Mammary epithelial cell (primary cell): Measurements from ENCODE around the gene TRIM22.

Experiments
- EZH2 ChIP-seq: IDR thresholded peaks from 2 replicates; pipeline ENCODE4 v1.6.1; 2012; ENCODE audit warnings: low read length, inconsistent platforms, borderline replicate concordance
- TF ChIP-seq, protein P1 (sequence below), 2 donors: IDR thresholded peaks in 1 of 2; conservative IDR thresholded peaks in 1 of 2; 2 replicates each; pipeline ENCODE4 v1.5.1; 2011 to 2012; ENCODE audit warnings: inconsistent platforms in 2 of 2, low read length in 2 of 2, mild to moderate bottlenecking in 2 of 2, control low read depth in 1 of 2, low read depth in 1 of 2; ENCODE audit not compliant: insufficient read depth in 1 of 2; ENCODE audit errors: extremely low read depth in 1 of 2

GRCh38 chr11:5700421-5701054 lies 10.9 kb downstream of the TRIM22 start:
- TF ChIP-seq, protein P1, sequence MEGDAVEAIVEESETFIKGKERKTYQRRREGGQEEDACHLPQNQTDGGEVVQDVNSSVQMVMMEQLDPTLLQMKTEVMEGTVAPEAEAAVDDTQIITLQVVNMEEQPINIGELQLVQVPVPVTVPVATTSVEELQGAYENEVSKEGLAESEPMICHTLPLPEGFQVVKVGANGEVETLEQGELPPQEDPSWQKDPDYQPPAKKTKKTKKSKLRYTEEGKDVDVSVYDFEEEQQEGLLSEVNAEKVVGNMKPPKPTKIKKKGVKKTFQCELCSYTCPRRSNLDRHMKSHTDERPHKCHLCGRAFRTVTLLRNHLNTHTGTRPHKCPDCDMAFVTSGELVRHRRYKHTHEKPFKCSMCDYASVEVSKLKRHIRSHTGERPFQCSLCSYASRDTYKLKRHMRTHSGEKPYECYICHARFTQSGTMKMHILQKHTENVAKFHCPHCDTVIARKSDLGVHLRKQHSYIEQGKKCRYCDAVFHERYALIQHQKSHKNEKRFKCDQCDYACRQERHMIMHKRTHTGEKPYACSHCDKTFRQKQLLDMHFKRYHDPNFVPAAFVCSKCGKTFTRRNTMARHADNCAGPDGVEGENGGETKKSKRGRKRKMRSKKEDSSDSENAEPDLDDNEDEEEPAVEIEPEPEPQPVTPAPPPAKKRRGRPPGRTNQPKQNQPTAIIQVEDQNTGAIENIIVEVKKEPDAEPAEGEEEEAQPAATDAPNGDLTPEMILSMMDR (conservative IDR thresholded peaks at IDR 0.05 in 1 of 2, IDR thresholded peaks at IDR 0.05 in 1 of 2; ENCODE audit: extremely low read depth in 1 of 2, insufficient read depth in 1 of 2, low read depth in 1 of 2, low read length in 2 of 2) = no peak
- no peak for TF ChIP-seq EZH2
